Kidney (tissue), 14 donors: ENCODE results near the gene CEP112. TPM values are rescaled to one million over a fixed set of nuclear protein-coding genes. Genes with fewer than 3 reads are reported as not detected.

ENCODE experiments used
- DNase-seq, 5 donors: peaks; one replicate each; pipeline ENCODE4 v3.0.0-alpha.2; 2013 to 2020
- FAIRE-seq: peaks from 2 replicates; lab custom pipeline; 2012; peaks lifted over from hg19 to GRCh38; lab: Jason Lieb, UNC
- H3K27ac ChIP-seq, 2 donors: one replicate each; pipeline ENCODE4 v1.7.0; 2013; ENCODE audit warnings: low read depth in 2 of 2, low read length in 2 of 2, inconsistent platforms in 1 of 2
- H3K27me3 ChIP-seq: one replicate; pipeline ENCODE4 v1.7.1; 2013; ENCODE audit warnings: low read length, inconsistent platforms; ENCODE audit not compliant: control insufficient read depth, insufficient read depth
- H3K36me3 ChIP-seq, 3 donors: one replicate each; pipeline versions ENCODE4 v1.7.0 to v1.7.1; 2013; ENCODE audit warnings: low read length in 3 of 3, control low read depth in 1 of 3, inconsistent platforms in 1 of 3; ENCODE audit not compliant: insufficient read depth in 3 of 3, control insufficient read depth in 2 of 3
- H3K4me1 ChIP-seq, 3 donors: one replicate each; pipeline versions ENCODE4 v1.7.0 to v1.7.1; 2013; ENCODE audit warnings: low read length in 3 of 3, inconsistent platforms in 1 of 3, low read depth in 1 of 3; ENCODE audit not compliant: control insufficient read depth in 2 of 3, insufficient read depth in 2 of 3
- H3K4me3 ChIP-seq, 3 donors: one replicate each; pipeline versions ENCODE4 v1.7.0 to v1.8.1; 2013; ENCODE audit warnings: low read length in 3 of 3, control low read depth in 1 of 3, inconsistent platforms in 1 of 3
- H3K9ac ChIP-seq, 3 donors: one replicate each; pipeline versions ENCODE4 v1.7.0 to v1.7.1; 2013; ENCODE audit warnings: low read length in 3 of 3, control low read depth in 1 of 3, inconsistent platforms in 1 of 3
- H3K9me3 ChIP-seq, 3 donors: one replicate each; pipeline versions ENCODE4 v1.7.0 to v1.7.1; 2013; ENCODE audit warnings: low read length in 3 of 3, control low read depth in 1 of 3, inconsistent platforms in 1 of 3; ENCODE audit not compliant: control insufficient read depth in 2 of 3, insufficient read depth in 1 of 3
- CTCF ChIP-seq: IDR thresholded peaks from 3 replicates; pipeline ENCODE4 v1.5.1; 2012; ENCODE audit warnings: mild to moderate bottlenecking, moderate library complexity, borderline replicate concordance; ENCODE audit not compliant: insufficient read depth; ENCODE audit errors: extremely low read depth
- intact Hi-C: fragments of 100-400 bp; cut with DNase I; formaldehyde crosslinking; loops from one replicate; pipeline ENCODE4 v1.11.1; 2022
- polyA plus RNA-seq: library from polyadenylated mRNA; stranded (reverse); fragments of 350-450 nt; fragmentation: Illumina TruSeq; extraction: RNeasy Lipid Tissue Mini Kit (QIAGEN cat#74804); gene quantifications from one replicate; pipeline ENCODE4 v1.2.3, GENCODE V29; 2014; ENCODE audit warnings: low read depth, low replicate concordance; ENCODE audit not compliant: insufficient read depth
- total RNA-seq: library from RNA; stranded (reverse); fragmentation: NEBNext Ultra II Directional; extraction: Animal tissue kit (Norgen Biotek cat#: 25700); gene quantifications from one replicate; pipeline ENCODE4 v1.2.1, GENCODE V29; 2021
- donor health status: control.
- donor health status: control.
- donor health status: control.
- donor health status: control.
- donor health status: control.
- donor health status: DM: yes; HTN: yes; CAD: no.
- donor health status: Normal renal cell carcinoma (clear cell type).

Gene CEP112
- total and polyA plus RNA-seq, 2 donors from 2014 or later, result 17.0 to 27.4 TPM

GRCh38 chr17:65655706-65656105 is 536.2 kb downstream of the CEP112 start:
- Histone ChIP-seq H3K27ac (no peak overlapping the region), H3K9me3 (no peaks in the 10 kb centered on the region), H3K4me3 (no peak overlapping the region), H3K4me1 (no peaks in the 10 kb centered on the region), H3K27me3 (no peaks in the 10 kb centered on the region), H3K36me3 (no peaks in the 10 kb centered on the region), H3K9ac (no peak overlapping the region)
- intact Hi-C loops, result no loop called here
- DNase-seq, result no peak
- FAIRE-seq, result no peak
- TF ChIP-seq CTCF, result no peak

- H3K9ac ChIP-seq, result no peak overlapping the region
- intact Hi-C loops, result no loop called here
- H3K4me3 ChIP-seq, result no peak overlapping the region
- H3K27me3 ChIP-seq, result no peaks in the 10 kb centered on the region
- H3K4me1 ChIP-seq, result no peaks in the 10 kb centered on the region
- no peaks in the 10 kb centered on the region for H3K36me3 ChIP-seq
- no peak for FAIRE-seq
- no peak for DNase-seq
- H3K27ac ChIP-seq, result no peak overlapping the region
- H3K9me3 ChIP-seq, result peaks cover 0 to 4% (median 3%) of the 10 kb centered on the region in 3 donors
- no peak for TF ChIP-seq CTCF
These were observed 547.4 kb downstream of the CEP112 start for GRCh38 chr17:65644545-65644944.

GRCh38 chr17:65638221-65638975 is 553.5 kb downstream of the CEP112 start:
- H3K9me3 ChIP-seq, result no peaks in the 10 kb centered on the region
- intact Hi-C loops, result no loop called here
- no peak overlapping the region for H3K4me3 ChIP-seq
- no peak overlapping the region for H3K27ac ChIP-seq
- DNase-seq, result peak in 2 of 5 donors; percentile 16 to 26
- no peaks in the 10 kb centered on the region for H3K27me3 ChIP-seq
- no peaks in the 10 kb centered on the region for H3K36me3 ChIP-seq
- FAIRE-seq, result no peak
- TF ChIP-seq CTCF, result no peak
- no peaks in the 10 kb centered on the region for H3K4me1 ChIP-seq
- no peak overlapping the region for H3K9ac ChIP-seq
